Prostate gland (tissue), 2 donors: ENCODE measurements around the gene FIGNL2. TPM values are rescaled to one million over a fixed set of nuclear protein-coding genes. Genes with fewer than 3 reads are reported as not detected.

Experiments used
- DNase-seq: peaks from one replicate; pipeline ENCODE4 v3.0.0-alpha.2; 2019; ENCODE audit warnings: low spot score
- H3K27ac ChIP-seq, 2 donors: fragments of 200-600 bp; sonication (generic); 2 replicates each; pipeline ENCODE4 v1.5.1; 2017 to 2019
- H3K27me3 ChIP-seq: fragments of 200-600 bp; sonication (generic); replicated peaks from 2 replicates; pipeline ENCODE4 v1.5.1; 2019; ENCODE audit not compliant: insufficient read depth
- H3K36me3 ChIP-seq, 2 donors: fragments of 200-600 bp; sonication (generic); 1 replicate in 1 of 2; 2 replicates in 1 of 2; pipeline versions ENCODE4 v1.5.1 to v1.8.1; 2017 to 2019
- H3K4me1 ChIP-seq: fragments of 200-600 bp; sonication (generic); replicated peaks from 2 replicates; pipeline ENCODE4 v1.5.1; 2019
- H3K4me3 ChIP-seq, 2 donors: fragments of 200-600 bp; sonication (generic); 2 replicates each; pipeline ENCODE4 v1.5.1; 2017 to 2019
- H3K9me3 ChIP-seq: fragments of 200-600 bp; sonication (generic); 2 replicates; pipeline ENCODE4 v1.5.1; 2017
- POLR2A ChIP-seq: fragments of 450-650 bp; IDR thresholded peaks from one replicate; pipeline ENCODE4 v1.6.1; 2016; ENCODE audit warnings: antibody characterized with exemption, mild to moderate bottlenecking
- POLR2AphosphoS5 ChIP-seq: sonication (generic); formaldehyde crosslinking; IDR thresholded peaks from one replicate; pipeline ENCODE4 v1.6.1; 2017; ENCODE audit warnings: antibody characterized with exemption
- WGBS: methylation state at CpG from one replicate; pipeline ENCODE4 v1.1.5; 2018; 5-methylcytosine and 5-hydroxymethylcytosine counted together
- intact Hi-C: fragments of 100-400 bp; cut with DNase I; formaldehyde crosslinking; loops from one replicate; pipeline ENCODE4 v1.14.2; 2022
- total RNA-seq, 2 donors: library from RNA; depleted of rRNA; stranded (reverse); fragments of >200 nt; gene quantifications; one replicate each; pipeline ENCODE4 v1.1.0, GENCODE V29; 2016
- TF ChIP-seq, protein P1 (sequence below), 4 experiments: fragments of 200-600 bp in 2 of 4; fragments of 450-650 bp in 2 of 4; sonication (generic) in 2 of 4; IDR thresholded peaks; 1 replicate in 3 of 4; 2 replicates in 1 of 4; pipeline ENCODE4 v1.5.1; 2016 to 2019; ENCODE audit warnings: antibody characterized with exemption in 4 of 4, mild to moderate bottlenecking in 2 of 4, moderate library complexity in 2 of 4

Gene FIGNL2
- total RNA-seq, 2 donors from 2014 or later: 0.46 to 1.4 TPM

GRCh38 chr12:51838762-51839161 lies 9.8 kb downstream of the FIGNL2 start:
- intact Hi-C loops: no loop called here
- WGBS: 61% methylated on average over 4 of the region's 4 CpGs
- H3K27me3 ChIP-seq: peaks cover 3% of the 10 kb centered on the region

GRCh38 chr12:51838036-51838435 lies 10.5 kb downstream of the FIGNL2 start:
- no peak overlapping the region for H3K4me3 ChIP-seq
- 79% methylated on average over 4 of the region's 4 CpGs for WGBS
- H3K9me3 ChIP-seq: no peaks in the 10 kb centered on the region
- intact Hi-C loops: no loop called here
- DNase-seq: no peak
- TF ChIP-seq, protein P1, sequence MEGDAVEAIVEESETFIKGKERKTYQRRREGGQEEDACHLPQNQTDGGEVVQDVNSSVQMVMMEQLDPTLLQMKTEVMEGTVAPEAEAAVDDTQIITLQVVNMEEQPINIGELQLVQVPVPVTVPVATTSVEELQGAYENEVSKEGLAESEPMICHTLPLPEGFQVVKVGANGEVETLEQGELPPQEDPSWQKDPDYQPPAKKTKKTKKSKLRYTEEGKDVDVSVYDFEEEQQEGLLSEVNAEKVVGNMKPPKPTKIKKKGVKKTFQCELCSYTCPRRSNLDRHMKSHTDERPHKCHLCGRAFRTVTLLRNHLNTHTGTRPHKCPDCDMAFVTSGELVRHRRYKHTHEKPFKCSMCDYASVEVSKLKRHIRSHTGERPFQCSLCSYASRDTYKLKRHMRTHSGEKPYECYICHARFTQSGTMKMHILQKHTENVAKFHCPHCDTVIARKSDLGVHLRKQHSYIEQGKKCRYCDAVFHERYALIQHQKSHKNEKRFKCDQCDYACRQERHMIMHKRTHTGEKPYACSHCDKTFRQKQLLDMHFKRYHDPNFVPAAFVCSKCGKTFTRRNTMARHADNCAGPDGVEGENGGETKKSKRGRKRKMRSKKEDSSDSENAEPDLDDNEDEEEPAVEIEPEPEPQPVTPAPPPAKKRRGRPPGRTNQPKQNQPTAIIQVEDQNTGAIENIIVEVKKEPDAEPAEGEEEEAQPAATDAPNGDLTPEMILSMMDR (IDR thresholded peaks at IDR 0.05): no peak
- TF ChIP-seq POLR2AphosphoS5: no peak
- TF ChIP-seq POLR2A: no peak
- peaks cover 3% of the 10 kb centered on the region for H3K27me3 ChIP-seq
- no peaks in the 10 kb centered on the region for H3K36me3 ChIP-seq
- H3K4me1 ChIP-seq: no peaks in the 10 kb centered on the region
- H3K27ac ChIP-seq: no peak overlapping the region

More at GRCh38 chr12:51838762-51839161, 9.8 kb downstream of the FIGNL2 start:
- no peak overlapping the region for H3K4me3 ChIP-seq
- DNase-seq: no peak
- H3K4me1 ChIP-seq: no peaks in the 10 kb centered on the region
- H3K9me3 ChIP-seq: no peaks in the 10 kb centered on the region
- no peak overlapping the region for H3K27ac ChIP-seq
- TF ChIP-seq POLR2A (no peak), POLR2AphosphoS5 (no peak)
- TF ChIP-seq, protein P1 (IDR thresholded peaks at IDR 0.05): no peak
- H3K36me3 ChIP-seq: no peaks in the 10 kb centered on the region

GRCh38 chr12:51837286-51837685 lies 11.2 kb downstream of the FIGNL2 start:
- intact Hi-C loops: no loop called here
- peaks cover 3% of the 10 kb centered on the region for H3K27me3 ChIP-seq
- H3K9me3 ChIP-seq: no peaks in the 10 kb centered on the region
- H3K4me1 ChIP-seq: no peaks in the 10 kb centered on the region
- TF ChIP-seq POLR2AphosphoS5: no peak
- TF ChIP-seq, protein P1 (IDR thresholded peaks at IDR 0.05): no peak
- TF ChIP-seq POLR2A: no peak
- no peaks in the 10 kb centered on the region for H3K36me3 ChIP-seq
- H3K4me3 ChIP-seq: no peak overlapping the region
- DNase-seq: no peak
- H3K27ac ChIP-seq: no peak overlapping the region
- 79% methylated on average over 7 of the region's 7 CpGs for WGBS

DNA sequence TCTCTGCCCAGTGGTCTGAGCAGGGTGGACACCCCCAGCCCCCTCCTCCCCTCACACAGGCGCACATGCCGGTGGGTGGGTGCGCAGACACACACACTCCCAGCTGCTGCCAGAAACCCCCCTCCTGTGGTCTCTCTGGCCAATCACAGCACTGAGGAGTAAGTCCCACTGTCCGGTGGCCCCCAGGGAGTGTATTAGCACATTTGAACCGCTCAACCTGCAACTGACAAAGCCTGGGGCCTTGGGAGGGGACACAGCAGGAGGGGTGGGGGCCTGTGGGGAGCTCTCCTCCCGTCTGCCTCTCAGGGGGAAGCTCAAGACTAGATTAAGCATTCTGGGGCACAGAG lies 11.7 kb downstream of the FIGNL2 start:
- peaks cover 3% of the 10 kb centered on the region for H3K27me3 ChIP-seq
- intact Hi-C loops: no loop called here

More for the DNA sequence above, 11.7 kb downstream of the FIGNL2 start:
- TF ChIP-seq POLR2A (no peak), POLR2AphosphoS5 (no peak)
- TF ChIP-seq, protein P1 (IDR thresholded peaks at IDR 0.05): no peak
- Histone ChIP-seq H3K9me3 (no peaks in the 10 kb centered on the region), H3K36me3 (no peaks in the 10 kb centered on the region), H3K4me1 (no peaks in the 10 kb centered on the region), H3K27ac (no peak overlapping the region), H3K4me3 (no peak overlapping the region)
- 80% methylated on average over 5 of the region's 6 CpGs for WGBS
- DNase-seq: no peak
